A673 (cell line): Measurements from ENCODE around the gene SPATA33. TPM values are rescaled to one million over a fixed set of nuclear protein-coding genes. Genes with fewer than 3 reads are reported as not detected.

ENCODE experiments used
- BruUV-seq: library from RNA; stranded (reverse); fragments of 400-500 nt; replicated peaks from 2 replicates; lab custom pipeline; 2021; lab: Mats Ljungman, UMichigan
- CTCF ChIA-PET: fragments of 300-600 bp; sonication (Branson Sonifier 250); formaldehyde crosslinking; loops from one replicate; lab custom pipeline; 2022; ENCODE audit warnings: antibody characterized with exemption; lab: Charles Lee
- POLR2A ChIA-PET: fragments of 300-600 bp; sonication (Branson Sonifier 250); formaldehyde crosslinking; loops from one replicate; lab custom pipeline; 2022; ENCODE audit warnings: antibody characterized with exemption; ENCODE audit not compliant: low non-redundant PET; lab: Charles Lee
- DNase-seq: peaks from one replicate; pipeline ENCODE4 v3.0.0-alpha.2; 2015; ENCODE audit warnings: low spot score
- H3K27ac ChIP-seq: fragments of 200-600 bp; sonication (generic); 2 replicates; pipeline ENCODE4 v1.5.1; 2016; ENCODE audit warnings: mixed run types, low read depth, mild to moderate bottlenecking, mixed read lengths, antibody characterized with exemption, low read length; ENCODE audit not compliant: poor library complexity, severe bottlenecking
- H3K27me3 ChIP-seq: fragments of 200-600 bp; sonication (generic); replicated peaks from 2 replicates; pipeline ENCODE4 v1.6.1; 2017; ENCODE audit warnings: mixed run types, low read depth, mild to moderate bottlenecking, mixed read lengths, antibody characterized with exemption, low read length; ENCODE audit not compliant: insufficient read depth, poor library complexity
- H3K36me3 ChIP-seq: fragments of 200-600 bp; sonication (generic); 2 replicates; pipeline ENCODE4 v1.6.1; 2016; ENCODE audit warnings: mixed run types, mild to moderate bottlenecking, mixed read lengths, antibody characterized with exemption, low read length; ENCODE audit not compliant: insufficient read depth, poor library complexity, severe bottlenecking
- H3K4me1 ChIP-seq: fragments of 200-600 bp; sonication (generic); 2 replicates; pipeline ENCODE4 v1.6.1; 2017; ENCODE audit warnings: mixed run types, mild to moderate bottlenecking, mixed read lengths, antibody characterized with exemption, low read length; ENCODE audit not compliant: insufficient read depth, poor library complexity, severe bottlenecking
- H3K4me3 ChIP-seq: fragments of 200-600 bp; sonication (generic); 2 replicates; pipeline ENCODE4 v1.5.1; 2016; ENCODE audit warnings: low read depth, mixed run types, mild to moderate bottlenecking, mixed read lengths, low read length; ENCODE audit not compliant: poor library complexity, severe bottlenecking
- H3K9me3 ChIP-seq: fragments of 200-600 bp; sonication (generic); 2 replicates; pipeline ENCODE4 v1.6.1; 2016; ENCODE audit warnings: mixed run types, low read depth, mild to moderate bottlenecking, mixed read lengths, antibody characterized with exemption, low read length; ENCODE audit not compliant: poor library complexity, severe bottlenecking
- EZH2 ChIP-seq: fragments of 200-600 bp; sonication (generic); IDR thresholded peaks from 2 replicates; pipeline ENCODE4 v1.6.1; 2017; ENCODE audit warnings: borderline replicate concordance, low read depth, mild to moderate bottlenecking, mixed read lengths, antibody characterized with exemption, low read length; ENCODE audit not compliant: poor library complexity, severe bottlenecking
- intact Hi-C: fragments of 100-400 bp; cut with micrococcal nuclease; formaldehyde crosslinking; loops from one replicate; pipeline ENCODE4 v1.10.0; 2022; ENCODE audit not compliant: unreplicated experiment
- total RNA-seq: library from RNA; stranded (reverse); gene quantifications from 2 replicates; pipeline ENCODE4 v1.2.3, GENCODE V29; 2021
- TF ChIP-seq, protein P1 (sequence below): fragments of 300-800, 200-600 bp; sonication (generic); conservative IDR thresholded peaks from 2 replicates; pipeline ENCODE4 v1.5.1; 2017; ENCODE audit warnings: low read depth, mild to moderate bottlenecking, antibody characterized with exemption, low read length, moderate library complexity, mixed read lengths

The SPATA33 gene
- total RNA-seq, 1 experiment from 2014 or later = 46.7 TPM

DNA sequence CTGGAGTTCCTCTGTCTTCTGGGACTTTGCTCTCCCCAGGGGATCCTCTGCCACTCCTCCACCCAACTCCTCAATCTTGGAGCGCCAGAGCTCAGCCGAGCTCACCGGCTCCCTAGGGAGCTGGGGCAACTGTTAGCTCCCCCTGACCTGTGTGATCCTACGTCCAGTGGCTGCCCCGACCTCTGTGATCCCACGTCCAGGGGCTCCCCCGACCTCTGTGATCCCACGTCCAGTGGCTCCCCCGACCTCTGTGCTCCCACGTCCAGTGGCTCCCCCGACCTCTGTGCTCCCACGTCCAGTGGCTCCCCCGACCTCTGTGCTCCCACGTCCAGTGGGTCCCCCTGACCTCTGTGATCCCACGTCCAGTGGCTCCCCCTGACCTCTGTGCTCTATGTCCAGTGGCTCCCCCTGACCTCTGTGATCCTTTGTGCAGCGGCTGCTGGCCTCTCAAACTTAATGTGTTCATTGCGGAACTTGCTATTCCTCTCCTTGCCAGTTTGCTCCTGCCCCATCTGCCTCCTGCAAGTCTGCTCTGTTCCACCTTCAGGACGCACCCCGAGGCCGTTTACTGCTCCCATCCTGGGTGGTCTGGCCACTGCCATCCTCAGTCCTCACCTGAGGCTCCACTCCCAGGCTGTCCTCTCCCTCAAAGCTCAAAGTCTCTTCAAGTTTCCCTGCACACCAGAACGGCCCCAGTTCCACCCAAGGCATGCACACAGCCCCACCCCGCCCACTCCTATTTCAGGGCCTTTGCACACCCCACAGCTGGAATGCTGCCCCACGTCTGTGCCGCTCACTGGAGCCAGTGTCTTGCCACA, 60.3 kb downstream of the SPATA33 start:
- no TSS peak for BruUV-seq
- DNase-seq = no peak
- H3K27ac ChIP-seq = no peak overlapping the region
- H3K4me1 ChIP-seq = peaks cover 8% of the 10 kb centered on the region
- no peaks in the 10 kb centered on the region for H3K27me3 ChIP-seq
- ChIA-PET POLR2A (no interaction called here), CTCF (no interaction called here)
- no peak for TF ChIP-seq EZH2
- TF ChIP-seq, protein P1, sequence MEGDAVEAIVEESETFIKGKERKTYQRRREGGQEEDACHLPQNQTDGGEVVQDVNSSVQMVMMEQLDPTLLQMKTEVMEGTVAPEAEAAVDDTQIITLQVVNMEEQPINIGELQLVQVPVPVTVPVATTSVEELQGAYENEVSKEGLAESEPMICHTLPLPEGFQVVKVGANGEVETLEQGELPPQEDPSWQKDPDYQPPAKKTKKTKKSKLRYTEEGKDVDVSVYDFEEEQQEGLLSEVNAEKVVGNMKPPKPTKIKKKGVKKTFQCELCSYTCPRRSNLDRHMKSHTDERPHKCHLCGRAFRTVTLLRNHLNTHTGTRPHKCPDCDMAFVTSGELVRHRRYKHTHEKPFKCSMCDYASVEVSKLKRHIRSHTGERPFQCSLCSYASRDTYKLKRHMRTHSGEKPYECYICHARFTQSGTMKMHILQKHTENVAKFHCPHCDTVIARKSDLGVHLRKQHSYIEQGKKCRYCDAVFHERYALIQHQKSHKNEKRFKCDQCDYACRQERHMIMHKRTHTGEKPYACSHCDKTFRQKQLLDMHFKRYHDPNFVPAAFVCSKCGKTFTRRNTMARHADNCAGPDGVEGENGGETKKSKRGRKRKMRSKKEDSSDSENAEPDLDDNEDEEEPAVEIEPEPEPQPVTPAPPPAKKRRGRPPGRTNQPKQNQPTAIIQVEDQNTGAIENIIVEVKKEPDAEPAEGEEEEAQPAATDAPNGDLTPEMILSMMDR = no peak
- H3K36me3 ChIP-seq = peaks cover 27% of the 10 kb centered on the region
- no peaks in the 10 kb centered on the region for H3K9me3 ChIP-seq
- intact Hi-C loops = no loop called here
- no peak overlapping the region for H3K4me3 ChIP-seq

Other genes starting within 250 kb of the SPATA33 start
- gene ANKRD11, start 167.3 kb upstream of the SPATA33 start, total RNA-seq = 217 and 248 TPM in 2 replicates
- 100 and 113 TPM in 2 replicates for gene SPG7, start 149.4 kb upstream of the SPATA33 start, total RNA-seq
- gene RPL13, start 97.2 kb upstream of the SPATA33 start, total RNA-seq = 2,140 and 2,205 TPM in 2 replicates
- 108 and 109 TPM in 2 replicates for gene CPNE7, start 82.1 kb upstream of the SPATA33 start, total RNA-seq
- gene DPEP1, start 44.2 kb upstream of the SPATA33 start, total RNA-seq = 0.49 and 0.52 TPM in 2 replicates
- gene CHMP1A, start 128 bp upstream of the SPATA33 start, total RNA-seq = 104 and 110 TPM in 2 replicates
- 98.0 and 104 TPM in 2 replicates for gene CDK10, start 28.9 kb downstream of the SPATA33 start, total RNA-seq
- 15.8 and 19.1 TPM in 2 replicates for gene SPATA2L, start 43.9 kb downstream of the SPATA33 start, total RNA-seq
- gene VPS9D1, start 63.1 kb downstream of the SPATA33 start, total RNA-seq = 3.4 and 5.6 TPM in 2 replicates
- gene ZNF276, start 63.7 kb downstream of the SPATA33 start, total RNA-seq = 37.2 and 37.3 TPM in 2 replicates
- 198 and 207 TPM in 2 replicates for gene FANCA, start 158.8 kb downstream of the SPATA33 start, total RNA-seq
- 18.9 and 20.6 TPM in 2 replicates for gene SPIRE2, start 170.6 kb downstream of the SPATA33 start, total RNA-seq
- gene TCF25, start 215.8 kb downstream of the SPATA33 start, total RNA-seq = 190 and 202 TPM in 2 replicates